K562 (cell line): ENCODE measurements around the gene CDKN2AIP. TPM values are rescaled to one million over a fixed set of nuclear protein-coding genes. Genes with fewer than 3 reads are reported as not detected.

Experiments used
- ATAC-seq: fragments of 200-7000 bp; cut with Tn5 transposase; 3 replicates; pipeline ENCODE4 v1.9.1; 2020; ENCODE audit warnings: moderate library complexity
- BruUV-seq: library from RNA; stranded (reverse); fragments of 400-500 nt; replicated peaks from 2 replicates; lab custom pipeline; 2021; lab: Mats Ljungman, UMichigan
- CTCF ChIA-PET: fragments of 300-600 bp; formaldehyde crosslinking; extraction: SDS; loops from one replicate; lab custom pipeline; 2021; ENCODE audit warnings: low intra/inter-chr PET ratio; lab: Yijun Ruan, JAX
- POLR2A ChIA-PET: fragments of 300-600, 350-650 bp; sonication (Branson Sonifier 250); formaldehyde crosslinking; extraction: SDS; loops from one replicate; lab custom pipeline; 2021; ENCODE audit warnings: antibody characterized with exemption, inconsistent platforms; lab: Yijun Ruan, JAX
- DNase-seq, 4 experiments: peaks; one replicate each; pipeline versions ENCODE4 v3.0.0 to v3.0.0-alpha.2; 2011 to 2018; ENCODE audit warnings: low spot score in 3 of 4, mixed read lengths in 3 of 4; ENCODE audit errors: extremely low read depth in 1 of 4
- FAIRE-seq: peaks from 2 replicates; lab custom pipeline; 2011; peaks lifted over from hg19 to GRCh38; lab: Jason Lieb, UNC
- H2AFZ ChIP-seq: 2 replicates; pipeline ENCODE4 v1.6.0; 2011; ENCODE audit warnings: low read depth, low read length, control low read depth, inconsistent platforms
- H3K27ac ChIP-seq: fragments of 200-600 bp; 3 replicates; pipeline ENCODE4 v1.8.0; 2011; ENCODE audit warnings: low read depth, mild to moderate bottlenecking, control low read depth, inconsistent platforms, low read length, moderate library complexity, mixed read lengths; ENCODE audit errors: extremely low read depth
- H3K27me3 ChIP-seq, 2 experiments: fragments of 300-600 bp in 1 of 2; 2 replicates in 1 of 2; 3 replicates in 1 of 2; pipeline versions ENCODE4 v1.6.0 to v1.8.0; 2011; ENCODE audit warnings: inconsistent platforms in 2 of 2, low read length in 2 of 2, mild to moderate bottlenecking in 1 of 2, mixed read lengths in 1 of 2, moderate library complexity in 1 of 2; ENCODE audit not compliant: control insufficient read depth in 2 of 2, insufficient read depth in 2 of 2
- H3K36me3 ChIP-seq: fragments of 300-600 bp; 3 replicates; pipeline ENCODE4 v1.8.0; 2011; ENCODE audit warnings: mild to moderate bottlenecking, low read length, inconsistent platforms; ENCODE audit not compliant: control insufficient read depth, insufficient read depth
- H3K4me1 ChIP-seq, 2 experiments: fragments of 200-600 bp in 1 of 2; replicated peaks in 1 of 2; 2 replicates in 1 of 2; 3 replicates in 1 of 2; pipeline versions ENCODE4 v1.5.1 to v1.8.0; 2011; ENCODE audit warnings: inconsistent platforms in 2 of 2, low read length in 2 of 2, mild to moderate bottlenecking in 1 of 2, mixed read lengths in 1 of 2, moderate library complexity in 1 of 2; ENCODE audit not compliant: control insufficient read depth in 2 of 2, insufficient read depth in 2 of 2
- H3K4me2 ChIP-seq: 2 replicates; pipeline ENCODE4 v1.6.1; 2011; ENCODE audit warnings: low read length, control low read depth, inconsistent platforms, mixed read lengths; ENCODE audit not compliant: insufficient read depth
- H3K4me3 ChIP-seq: fragments of 200-600 bp; sonication (generic), shearing (Covaris generic); 2 replicates; pipeline ENCODE4 v1.5.1; 2016; ENCODE audit warnings: control low read depth, inconsistent platforms
- H3K79me2 ChIP-seq: fragments of 200-600 bp; 3 replicates; pipeline ENCODE4 v1.8.0; 2011; ENCODE audit warnings: low read length, inconsistent platforms; ENCODE audit not compliant: control insufficient read depth, insufficient read depth
- H3K9ac ChIP-seq, 2 experiments: 2 replicates each; pipeline versions ENCODE4 v1.6.0 to v1.6.1; 2011; ENCODE audit warnings: low read depth in 2 of 2, low read length in 2 of 2, control low read depth in 1 of 2, inconsistent platforms in 1 of 2, mild to moderate bottlenecking in 1 of 2, mixed read lengths in 1 of 2; ENCODE audit not compliant: insufficient read depth in 1 of 2
- H3K9me1 ChIP-seq: one replicate; pipeline ENCODE4 v1.6.0; 2011; ENCODE audit warnings: inconsistent platforms, mild to moderate bottlenecking, low read length, moderate library complexity; ENCODE audit not compliant: control insufficient read depth, insufficient read depth
- H3K9me3 ChIP-seq: replicated peaks from 2 replicates; pipeline ENCODE4 v1.5.1; 2011; ENCODE audit warnings: low read depth, low read length, inconsistent platforms; ENCODE audit not compliant: control insufficient read depth, insufficient read depth
- H4K20me1 ChIP-seq: replicated peaks from 2 replicates; pipeline ENCODE4 v1.6.1; 2011; ENCODE audit warnings: low read length, inconsistent platforms, mixed read lengths; ENCODE audit not compliant: control insufficient read depth, insufficient read depth
- ARID1B ChIP-seq: fragments of 450-650 bp; IDR thresholded peaks from 2 replicates; pipeline ENCODE4 v1.6.1; 2016; ENCODE audit warnings: antibody characterized with exemption, mild to moderate bottlenecking, inconsistent platforms
- FOSL1 ChIP-seq: fragments of 200-800 bp; sonication (Bioruptor generic); conservative IDR thresholded peaks from 2 replicates; pipeline ENCODE4 v1.6.1; 2016; ENCODE audit warnings: missing genetic modification characterization, missing compliant biosample characterization
- HBP1 ChIP-seq: fragments of 450-650 bp; formaldehyde crosslinking; IDR thresholded peaks from 2 replicates; pipeline ENCODE4 v1.4.0; 2022; ENCODE audit warnings: missing genetic modification characterization
- KDM5B ChIP-seq: fragments of 200-600 bp; sonication (generic); IDR thresholded peaks from 2 replicates; pipeline ENCODE4 v1.6.1; 2012; ENCODE audit warnings: low read depth, mild to moderate bottlenecking, moderate library complexity, low read length, control low read depth, inconsistent platforms; ENCODE audit not compliant: insufficient replicate concordance
- L3MBTL2 ChIP-seq: fragments of 450-650 bp; IDR thresholded peaks from 2 replicates; pipeline ENCODE4 v1.6.1; 2016; ENCODE audit warnings: mild to moderate bottlenecking, moderate library complexity
- TAF15 ChIP-seq: fragments of 200-400 bp; formaldehyde crosslinking; IDR thresholded peaks from 2 replicates; pipeline ENCODE4 v1.6.1; 2017; ENCODE audit warnings: mild to moderate bottlenecking, low read depth, low read length, moderate library complexity
- ZBTB8A ChIP-seq: fragments of 450-650 bp; IDR thresholded peaks from 2 replicates; pipeline ENCODE4 v1.6.1; 2018; ENCODE audit warnings: mild to moderate bottlenecking, moderate library complexity; ENCODE audit not compliant: partially characterized antibody
- ZNF384 ChIP-seq: IDR thresholded peaks from 2 replicates; pipeline ENCODE4 v1.6.1; 2012; ENCODE audit warnings: low read depth, low read length, improper control_type of control experiment
- ZNF695 ChIP-seq: fragments of 450-650 bp; formaldehyde crosslinking; IDR thresholded peaks from 2 replicates; pipeline ENCODE4 v1.4.0; 2020; ENCODE audit warnings: mild to moderate bottlenecking, moderate library complexity
- WGBS: fragments of 100-300 bp; shearing (Covaris generic); methylation state at CpG from one replicate; pipeline ENCODE4 v1.1.6; 2016; ENCODE audit warnings: low coverage, mixed read lengths; ENCODE audit not compliant: insufficient coverage; ENCODE audit errors: missing lambda C conversion rate; 5-methylcytosine and 5-hydroxymethylcytosine counted together
- in situ Hi-C: fragments of 300-500 bp; cut with MboI; formaldehyde crosslinking; loops from 4 replicates; pipeline ENCODE4 v1.15.0; 2018; ENCODE audit warnings: inconsistent platforms, mixed read lengths
- intact Hi-C: fragments of 100-400 bp; cut with micrococcal nuclease; formaldehyde crosslinking; loops from 2 replicates; pipeline ENCODE4 v1.14.2; 2022
- polyA plus RNA-seq, 8 experiments: library from polyadenylated mRNA; depleted of rRNA in 4 of 8; stranded (reverse) in 5 of 8; unstranded in 3 of 8; fragments of >200 nt; fragmentation: Nextera tagmentation in 2 of 8; fragmentation: Illumina TruSeq in 1 of 8; extraction: Ambion mirVana in 2 of 8; extraction: Trizol in 1 of 8; gene quantifications; 2 replicates each; pipeline versions ENCODE4 v1.2.1 to v1.2.3, GENCODE V29; 2011 to 2014; ENCODE audit warnings: inconsistent platforms in 1 of 8, missing spikeins in 1 of 8
- total RNA-seq, 7 experiments: library from RNA; depleted of rRNA in 6 of 7; stranded (reverse); fragments of >200 nt in 6 of 7; fragmentation: Illumina TruSeq in 2 of 7; extraction: Trizol in 2 of 7; gene quantifications; 2 replicates each; pipeline versions ENCODE4 v1.2.1 to v1.2.3, GENCODE V29; 2011 to 2021; ENCODE audit warnings: low replicate concordance in 1 of 7
- TF ChIP-seq, protein P1 (sequence below), 2 experiments: IDR thresholded peaks; 2 replicates each; pipeline ENCODE4 v1.6.1; 2011; ENCODE audit warnings: borderline replicate concordance in 1 of 2, control low read depth in 1 of 2, low read depth in 1 of 2, low read length in 1 of 2, mild to moderate bottlenecking in 1 of 2, mixed read lengths in 1 of 2, moderate library complexity in 1 of 2; ENCODE audit not compliant: insufficient read depth in 1 of 2, insufficient read length in 1 of 2, poor library complexity in 1 of 2, severe bottlenecking in 1 of 2; ENCODE audit errors: extremely low read depth in 1 of 2
- TF ChIP-seq, protein P2 (sequence below): fragments of 450-650 bp; IDR thresholded peaks from 2 replicates; pipeline ENCODE4 v1.6.1; 2017; ENCODE audit warnings: mild to moderate bottlenecking, moderate library complexity
- TF ChIP-seq, protein P3 (sequence below): sonication (generic); formaldehyde crosslinking; IDR thresholded peaks from 2 replicates; pipeline ENCODE4 v1.8.1; 2023; ENCODE audit warnings: mild to moderate bottlenecking, missing genetic modification reagents

The CDKN2AIP gene
- total and polyA plus RNA-seq, 9 of the 15 experiments (the other 6 are each of a cell fraction or from before 2014, with no cell fraction given) = 5.9 to 22.0 (median 19.7) TPM

DNA sequence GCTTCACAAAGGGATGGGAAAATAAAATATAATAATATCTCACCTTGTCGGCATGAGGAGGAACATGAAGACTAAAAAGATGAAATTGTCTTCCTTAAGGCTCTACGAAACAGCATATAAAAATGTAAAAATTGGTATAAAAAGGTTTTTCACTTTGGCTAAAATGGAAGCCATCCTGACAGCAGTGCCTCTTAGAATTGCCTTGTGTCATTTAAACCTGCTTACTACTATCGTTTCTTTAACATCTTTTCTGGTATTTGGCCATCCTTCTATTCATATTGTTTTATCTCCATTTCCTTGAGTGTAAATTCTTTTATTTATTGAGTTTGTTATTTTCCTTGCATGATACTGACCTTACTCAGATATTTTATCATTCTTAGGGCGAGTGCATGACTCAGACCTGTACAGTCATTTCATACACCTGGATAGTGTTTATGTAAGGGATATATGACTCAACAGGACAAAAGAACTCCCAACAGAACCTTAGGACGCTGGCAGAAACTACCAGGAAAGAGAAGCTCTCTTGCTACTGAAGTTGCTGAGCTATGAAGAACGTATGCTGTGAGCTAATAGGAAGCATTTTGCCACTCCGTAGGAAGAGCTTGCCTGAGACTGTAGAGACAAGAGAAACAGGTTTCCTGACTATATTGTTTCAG is 5.8 kb upstream of the CDKN2AIP start:
- Histone ChIP-seq H3K4me1 (peaks cover 4 to 12% of the 10 kb centered on the region in 2 experiments; a peak in 3 of 5 replicates), H3K27me3 (no peaks in the 10 kb centered on the region), H3K4me3 (no peak overlapping the region), H3K4me2 (no peak overlapping the region), H3K9me1 (no peaks in the 10 kb centered on the region), H3K9ac (no peak overlapping the region), H3K36me3 (no peaks in the 10 kb centered on the region), H3K79me2 (peaks cover 7% of the 10 kb centered on the region), H4K20me1 (no peaks in the 10 kb centered on the region), H3K9me3 (no peaks in the 10 kb centered on the region), H3K27ac (no peak overlapping the region), H2AFZ (peak overlapping the region; percentile 76)
- intact Hi-C loops (no loop called here), in situ Hi-C loops (no loop called here)
- no peak for ATAC-seq
- DNase-seq = no peak
- CTCF ChIA-PET = no interaction called here
- WGBS = 50% methylated on average over 7 of the region's 7 CpGs
- no TSS peak for BruUV-seq
- POLR2A ChIA-PET = interaction anchor here (0.7 kb wide), 1 partner anchor 386 kb away, joined by 3 read pairs; no protein-coding TSS in a partner anchor
- FAIRE-seq = no peak
- TF ChIP-seq HBP1 (no peak), KDM5B (no peak), FOSL1 (tag) (peak; percentile 74), L3MBTL2 (no peak), ZNF695 (CRISPR knock-in tag) (no peak), TAF15 (no peak), ARID1B (peak; percentile 34), ZBTB8A (no peak), ZNF384 (no peak)
- TF ChIP-seq, protein P1, sequence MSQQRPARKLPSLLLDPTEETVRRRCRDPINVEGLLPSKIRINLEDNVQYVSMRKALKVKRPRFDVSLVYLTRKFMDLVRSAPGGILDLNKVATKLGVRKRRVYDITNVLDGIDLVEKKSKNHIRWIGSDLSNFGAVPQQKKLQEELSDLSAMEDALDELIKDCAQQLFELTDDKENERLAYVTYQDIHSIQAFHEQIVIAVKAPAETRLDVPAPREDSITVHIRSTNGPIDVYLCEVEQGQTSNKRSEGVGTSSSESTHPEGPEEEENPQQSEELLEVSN (IDR thresholded peaks at IDR 0.05; ENCODE audit: borderline replicate concordance in 1 of 2, extremely low read depth in 1 of 2, insufficient read depth in 1 of 2, insufficient read length in 1 of 2, low read depth in 1 of 2, low read length in 1 of 2, poor library complexity in 1 of 2, severe bottlenecking in 1 of 2) = no peak
- TF ChIP-seq, protein P2, sequence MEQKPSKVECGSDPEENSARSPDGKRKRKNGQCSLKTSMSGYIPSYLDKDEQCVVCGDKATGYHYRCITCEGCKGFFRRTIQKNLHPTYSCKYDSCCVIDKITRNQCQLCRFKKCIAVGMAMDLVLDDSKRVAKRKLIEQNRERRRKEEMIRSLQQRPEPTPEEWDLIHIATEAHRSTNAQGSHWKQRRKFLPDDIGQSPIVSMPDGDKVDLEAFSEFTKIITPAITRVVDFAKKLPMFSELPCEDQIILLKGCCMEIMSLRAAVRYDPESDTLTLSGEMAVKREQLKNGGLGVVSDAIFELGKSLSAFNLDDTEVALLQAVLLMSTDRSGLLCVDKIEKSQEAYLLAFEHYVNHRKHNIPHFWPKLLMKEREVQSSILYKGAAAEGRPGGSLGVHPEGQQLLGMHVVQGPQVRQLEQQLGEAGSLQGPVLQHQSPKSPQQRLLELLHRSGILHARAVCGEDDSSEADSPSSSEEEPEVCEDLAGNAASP = no peak
- TF ChIP-seq, protein P3, sequence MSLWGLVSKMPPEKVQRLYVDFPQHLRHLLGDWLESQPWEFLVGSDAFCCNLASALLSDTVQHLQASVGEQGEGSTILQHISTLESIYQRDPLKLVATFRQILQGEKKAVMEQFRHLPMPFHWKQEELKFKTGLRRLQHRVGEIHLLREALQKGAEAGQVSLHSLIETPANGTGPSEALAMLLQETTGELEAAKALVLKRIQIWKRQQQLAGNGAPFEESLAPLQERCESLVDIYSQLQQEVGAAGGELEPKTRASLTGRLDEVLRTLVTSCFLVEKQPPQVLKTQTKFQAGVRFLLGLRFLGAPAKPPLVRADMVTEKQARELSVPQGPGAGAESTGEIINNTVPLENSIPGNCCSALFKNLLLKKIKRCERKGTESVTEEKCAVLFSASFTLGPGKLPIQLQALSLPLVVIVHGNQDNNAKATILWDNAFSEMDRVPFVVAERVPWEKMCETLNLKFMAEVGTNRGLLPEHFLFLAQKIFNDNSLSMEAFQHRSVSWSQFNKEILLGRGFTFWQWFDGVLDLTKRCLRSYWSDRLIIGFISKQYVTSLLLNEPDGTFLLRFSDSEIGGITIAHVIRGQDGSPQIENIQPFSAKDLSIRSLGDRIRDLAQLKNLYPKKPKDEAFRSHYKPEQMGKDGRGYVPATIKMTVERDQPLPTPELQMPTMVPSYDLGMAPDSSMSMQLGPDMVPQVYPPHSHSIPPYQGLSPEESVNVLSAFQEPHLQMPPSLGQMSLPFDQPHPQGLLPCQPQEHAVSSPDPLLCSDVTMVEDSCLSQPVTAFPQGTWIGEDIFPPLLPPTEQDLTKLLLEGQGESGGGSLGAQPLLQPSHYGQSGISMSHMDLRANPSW = no peak
